ENCODE data around the gene MEGF11. TPM values are rescaled to one million over a fixed set of nuclear protein-coding genes. Genes with fewer than 3 reads are reported as not detected.

MEGF11 gene
- polyA plus RNA-seq, 2 of the 4 experiments (the other 2 are of a cell fraction): 0.25 to 0.31 TPM

- Histone ChIP-seq H3K4me2 (no peak overlapping the region), H3K4me1 (peaks cover 7% of the 10 kb centered on the region; the same call in 1 of the 3 replicates), H3K27ac (no peak overlapping the region), H3K9me3 (no peaks in the 10 kb centered on the region), H3K4me3 (no peak overlapping the region)
- ChIA-PET POLR2A (no interaction called here), CTCF (no interaction called here)
- WGBS (ENCODE audit: missing lambda C conversion rate): 65% methylated on average over 6 of the region's 6 CpGs
- no peak for TF ChIP-seq FOSL2 (IDR thresholded peaks at IDR 0.05)
- no peak for TF ChIP-seq FOSL2 (CRISPR knock-in tag; IDR thresholded peaks at IDR 0.05)
- no peak for TF ChIP-seq POLR2AphosphoS2 (conservative IDR thresholded peaks at IDR 0.05; ENCODE audit: low read length)
- no peak for TF ChIP-seq POLR2A (IDR thresholded peaks at IDR 0.05; ENCODE audit: low read length)
- TF ChIP-seq JUN (IDR thresholded peaks at IDR 0.05): no peak
- no peak for TF ChIP-seq EHMT2 (IDR thresholded peaks at IDR 0.05; ENCODE audit: low read depth)
- TF ChIP-seq FOSB (CRISPR knock-in tag; IDR thresholded peaks at IDR 0.05): no peak
- TF ChIP-seq KDM1A (IDR thresholded peaks at IDR 0.05; ENCODE audit: low read depth): no peak
- no peak for TF ChIP-seq NFE2L2 (conservative IDR thresholded peaks at IDR 0.05; ENCODE audit: low read length)
- TF ChIP-seq CEBPB (IDR thresholded peaks at IDR 0.05): no peak
- TF ChIP-seq BCL3 (IDR thresholded peaks at IDR 0.05): no peak
- no peak for TF ChIP-seq TFCP2L1 (CRISPR knock-in tag; IDR thresholded peaks at IDR 0.05)
- TF ChIP-seq REST (IDR thresholded peaks at IDR 0.05): no peak
- TF ChIP-seq E2F6 (IDR thresholded peaks at IDR 0.05; ENCODE audit: borderline replicate concordance, low read depth): no peak
- no peak for TF ChIP-seq RNF2 (IDR thresholded peaks at IDR 0.05; ENCODE audit: borderline replicate concordance, low read depth)
- TF ChIP-seq ZNF302 (CRISPR knock-in tag; IDR thresholded peaks at IDR 0.05): no peak
- no peak for TF ChIP-seq PHF8 (IDR thresholded peaks at IDR 0.05; ENCODE audit: borderline replicate concordance, low read depth)
- no peak for TF ChIP-seq HOXB5 (CRISPR knock-in tag; IDR thresholded peaks at IDR 0.05)
- no peak for TF ChIP-seq CHD4 (IDR thresholded peaks at IDR 0.05; ENCODE audit: borderline replicate concordance)
- ATAC-seq (no peak), FAIRE-seq (no peak), DNase-seq (ENCODE audit: low read depth in 1 of 2, low spot score in 1 of 2) (no peak)
Observed at GRCh38 chr15:65949491-65949890, 304.1 kb downstream of the MEGF11 start.

GRCh38 chr15:65949011-65949410 is 304.5 kb downstream of the MEGF11 start:
- no peak overlapping the region for H3K4me3 ChIP-seq
- POLR2A ChIA-PET: interaction anchor here (1.2 kb wide), 1 partner anchor 80 kb away, joined by 4 read pairs; the partner anchor contains the start of gene RAB11A
- CTCF ChIA-PET: interaction anchor here (1.1 to 2.2 kb wide), 2 partner anchors 8 to 32 kb away, joined by 3 to 9 read pairs; no protein-coding TSS in a partner anchor
- no peak for DNase-seq (ENCODE audit: low read depth in 1 of 2, low spot score in 1 of 2)
- FAIRE-seq: no peak
- TF ChIP-seq CBX8 (IDR thresholded peaks at IDR 0.05): no peak
- no peak for TF ChIP-seq BHLHE40 (IDR thresholded peaks at IDR 0.05; ENCODE audit: low read depth, low read length)
- no peak for TF ChIP-seq USF2 (IDR thresholded peaks at IDR 0.05)
- TF ChIP-seq CHD4 (IDR thresholded peaks at IDR 0.05; ENCODE audit: borderline replicate concordance): no peak
- no peak for TF ChIP-seq EHF (CRISPR knock-in tag; IDR thresholded peaks at IDR 0.05)
- no peak for TF ChIP-seq CBX2 (IDR thresholded peaks at IDR 0.05; ENCODE audit: borderline replicate concordance, low read depth)
- no peak for TF ChIP-seq HMGXB4 (CRISPR knock-in tag; IDR thresholded peaks at IDR 0.05; ENCODE audit: borderline replicate concordance)
- no peak for TF ChIP-seq SREBF2 (IDR thresholded peaks at IDR 0.05)
- TF ChIP-seq POLR2AphosphoS2 (conservative IDR thresholded peaks at IDR 0.05; ENCODE audit: low read length): no peak
- TF ChIP-seq CEBPB (IDR thresholded peaks at IDR 0.05): no peak
- TF ChIP-seq HEYL (CRISPR knock-in tag; IDR thresholded peaks at IDR 0.05): no peak
- TF ChIP-seq RFX5 (IDR thresholded peaks at IDR 0.05): no peak
- no peak for TF ChIP-seq PBX3 (IDR thresholded peaks at IDR 0.05)
- TF ChIP-seq MAZ (IDR thresholded peaks at IDR 0.05; ENCODE audit: borderline replicate concordance, low read depth, low read length): no peak
- WGBS (ENCODE audit: missing lambda C conversion rate): 80% methylated on average over 6 of the region's 6 CpGs
- H3K4me2 ChIP-seq: no peak overlapping the region
- peaks cover 2% of the 10 kb centered on the region; the same call in 1 of the 3 replicates for H3K4me1 ChIP-seq
- no peak overlapping the region for H3K27ac ChIP-seq
- no peak for ATAC-seq
- H3K9me3 ChIP-seq: no peaks in the 10 kb centered on the region
